Choroid plexus epithelial cell (primary cell): ENCODE measurements around the gene PPP1R2.

ENCODE experiments used
- DNase-seq: peaks from one replicate; pipeline ENCODE4 v3.0.0-alpha.2; 2010; ENCODE audit warnings: low read depth
- H3K4me3 ChIP-seq: 2 replicates; pipeline ENCODE4 v1.5.1; 2011; ENCODE audit warnings: low read depth, mild to moderate bottlenecking, control low read depth, low read length, moderate library complexity
- TF ChIP-seq, protein P1 (sequence below): conservative IDR thresholded peaks from 2 replicates; pipeline ENCODE4 v1.5.1; 2011; ENCODE audit warnings: low read depth, mild to moderate bottlenecking, control low read depth, inconsistent platforms, low read length, moderate library complexity

The PPP1R2 gene

DNA sequence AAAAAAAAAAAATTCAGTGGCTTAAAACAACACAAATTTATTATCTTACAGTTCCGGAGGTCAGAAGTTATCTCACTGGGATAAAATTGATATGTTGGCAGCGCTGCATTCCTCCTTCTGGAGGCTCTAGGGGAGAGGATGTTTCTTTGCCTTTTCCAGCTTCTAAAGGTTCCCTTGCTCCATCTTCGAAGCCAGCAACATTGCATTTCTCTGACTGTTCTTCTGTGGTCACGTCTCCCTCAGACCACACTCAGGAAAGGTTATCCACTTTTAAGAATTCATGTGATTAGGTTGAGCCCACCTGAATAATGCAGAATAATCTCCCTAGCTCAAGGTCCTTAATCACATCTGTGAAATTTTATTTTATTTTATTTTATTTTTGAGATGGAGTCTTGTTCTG is 76.9 kb downstream of the PPP1R2 start:
- TF ChIP-seq, protein P1, sequence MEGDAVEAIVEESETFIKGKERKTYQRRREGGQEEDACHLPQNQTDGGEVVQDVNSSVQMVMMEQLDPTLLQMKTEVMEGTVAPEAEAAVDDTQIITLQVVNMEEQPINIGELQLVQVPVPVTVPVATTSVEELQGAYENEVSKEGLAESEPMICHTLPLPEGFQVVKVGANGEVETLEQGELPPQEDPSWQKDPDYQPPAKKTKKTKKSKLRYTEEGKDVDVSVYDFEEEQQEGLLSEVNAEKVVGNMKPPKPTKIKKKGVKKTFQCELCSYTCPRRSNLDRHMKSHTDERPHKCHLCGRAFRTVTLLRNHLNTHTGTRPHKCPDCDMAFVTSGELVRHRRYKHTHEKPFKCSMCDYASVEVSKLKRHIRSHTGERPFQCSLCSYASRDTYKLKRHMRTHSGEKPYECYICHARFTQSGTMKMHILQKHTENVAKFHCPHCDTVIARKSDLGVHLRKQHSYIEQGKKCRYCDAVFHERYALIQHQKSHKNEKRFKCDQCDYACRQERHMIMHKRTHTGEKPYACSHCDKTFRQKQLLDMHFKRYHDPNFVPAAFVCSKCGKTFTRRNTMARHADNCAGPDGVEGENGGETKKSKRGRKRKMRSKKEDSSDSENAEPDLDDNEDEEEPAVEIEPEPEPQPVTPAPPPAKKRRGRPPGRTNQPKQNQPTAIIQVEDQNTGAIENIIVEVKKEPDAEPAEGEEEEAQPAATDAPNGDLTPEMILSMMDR: no peak
- no peak for DNase-seq
- H3K4me3 ChIP-seq: no peak overlapping the region
